HG02943 (cell line): Measurements from ENCODE around the gene ATP10B.
"Not testable (repeated sequence)": the region's sequence is repeated elsewhere in the genome, so short reads cannot be mapped to it uniquely, and the experiment has no call there.

Source experiments
- ATAC-seq: cut with Tn5 transposase; IDR thresholded peaks from one replicate; pipeline ENCODE4 v1.9.1; 2021; ENCODE audit warnings: mild to moderate bottlenecking, low read depth, moderate library complexity; ENCODE audit not compliant: unreplicated experiment

The ATP10B gene

GRCh38 chr5:160760008-160760407 is 92.0 kb downstream of the ATP10B start:
- ATAC-seq, result no peak

GRCh38 chr5:160757194-160757593 is 94.8 kb downstream of the ATP10B start:
- no peak for ATAC-seq

GRCh38 chr5:160750938-160751657 is 100.9 kb downstream of the ATP10B start:
- ATAC-seq, result no peak

- ATAC-seq, result no peak
These were observed 102.3 kb downstream of the ATP10B start for GRCh38 chr5:160749682-160750081.

- no peak for ATAC-seq
These were observed 103.0 kb downstream of the ATP10B start for GRCh38 chr5:160749026-160749425.

- no peak for ATAC-seq
These were observed 104.0 kb downstream of the ATP10B start for GRCh38 chr5:160747987-160748386.

- no peak for ATAC-seq
These were observed 104.5 kb downstream of the ATP10B start for GRCh38 chr5:160747559-160747958.

GRCh38 chr5:160744268-160745101 is 107.5 kb downstream of the ATP10B start:
- ATAC-seq, result no peak

- peak; percentile 69 for ATAC-seq
These were observed 109.0 kb downstream of the ATP10B start for GRCh38 chr5:160743027-160743426.

GRCh38 chr5:160742446-160742845 is 109.6 kb downstream of the ATP10B start:
- ATAC-seq, result no peak

- no peak for ATAC-seq
These were observed 124.6 kb downstream of the ATP10B start for GRCh38 chr5:160727296-160727997.

GRCh38 chr5:160726721-160727120 is 125.3 kb downstream of the ATP10B start:
- ATAC-seq, result no peak

- ATAC-seq, result no peak
These were observed 131.2 kb downstream of the ATP10B start for GRCh38 chr5:160720822-160721221.

- not testable (repeated sequence) for ATAC-seq
These were observed 136.5 kb downstream of the ATP10B start for GRCh38 chr5:160715508-160715907.

GRCh38 chr5:160703547-160704189 is 148.3 kb downstream of the ATP10B start:
- no peak for ATAC-seq

GRCh38 chr5:160702934-160703333 is 149.1 kb downstream of the ATP10B start:
- ATAC-seq, result peak; percentile 92

GRCh38 chr5:160702311-160702803 is 149.7 kb downstream of the ATP10B start:
- ATAC-seq, result no peak

- no peak for ATAC-seq
These were observed 150.6 kb downstream of the ATP10B start for GRCh38 chr5:160701403-160701802.

GRCh38 chr5:160699301-160699700 is 152.7 kb downstream of the ATP10B start:
- no peak for ATAC-seq

GRCh38 chr5:160697281-160697680 is 154.7 kb downstream of the ATP10B start:
- no peak for ATAC-seq
